Cardiac atrium fibroblast (primary cell): ENCODE measurements around the gene SYCP2. TPM values are rescaled to one million over a fixed set of nuclear protein-coding genes. Genes with fewer than 3 reads are reported as not detected.

ENCODE experiments used
- total RNA-seq: library from RNA; depleted of rRNA; stranded (reverse); fragments of >200 nt; gene quantifications from 2 replicates; pipeline ENCODE4 v1.2.3, GENCODE V29; 2015

Gene SYCP2
- total RNA-seq: 0.18 and 0.32 TPM in 2 replicates

GRCh38 chr20:59933296-59933848 lies at the start of gene SYCP2:
TSS of gene SYCP2 (minus strand) at chr20:59933637. CDS start at chr20:59922413, 11,224 bp downstream.

GRCh38 chr20:59958123-59958522 lies 24.7 kb upstream of the SYCP2 start, which contains the start of gene CDH26:
TSS of gene CDH26 (plus strand) at chr20:59958423. CDS start at chr20:59958727, 304 bp downstream.

GRCh38 chr20:59940129-59940955 lies 6.9 kb upstream of the SYCP2 start, which contains the start of the genes FAM217B and PPP1R3D:
TSS of gene FAM217B (plus strand) at chr20:59940389. CDS start at chr20:59943944, 3,555 bp downstream.
TSS of gene PPP1R3D (minus strand) at chr20:59940305. CDS start at chr20:59939931, 374 bp downstream.

Other genes starting within 250 kb of the SYCP2 start
- gene PPP1R3D, start 6.7 kb upstream of the SYCP2 start, total RNA-seq: 4.3 and 5.0 TPM in 2 replicates
- 2.9 and 4.2 TPM in 2 replicates for gene FAM217B, start 6.8 kb upstream of the SYCP2 start, total RNA-seq
- gene CDH26, start 24.8 kb upstream of the SYCP2 start, total RNA-seq: 0.32 TPM in 1 of 2 replicates, not detected in the other